NOMO-1 treated with DMSO at 0.1 percent for 48 hours (cell line): ENCODE results near the gene USP32.

Source experiments
- DNase-seq: peaks from one replicate; lab custom pipeline; 2025; ENCODE audit not compliant: unreplicated experiment; lab: John Stamatoyannopoulos, UW

The USP32 gene

GRCh38 chr17:60138769-60139437 lies 253.0 kb downstream of the USP32 start:
- DNase-seq: no peak

GRCh38 chr17:60137731-60138130 lies 254.2 kb downstream of the USP32 start:
- DNase-seq: no peak

- no peak for DNase-seq
Measured at GRCh38 chr17:60135951-60136666, 255.8 kb downstream of the USP32 start.

GRCh38 chr17:60135151-60135950 lies 256.6 kb downstream of the USP32 start:
- peak; percentile 83 for DNase-seq

GRCh38 chr17:60134396-60135150 lies 257.4 kb downstream of the USP32 start:
- DNase-seq: no peak

GRCh38 chr17:60130466-60130865 lies 261.5 kb downstream of the USP32 start:
- DNase-seq: no peak

- DNase-seq: no peak
Measured at GRCh38 chr17:60129164-60129563, 262.8 kb downstream of the USP32 start.
